Measurements from ENCODE around the gene PRPF6.

GRCh38 chr20:63982937-63983336 is 2.0 kb downstream of the PRPF6 start:
- no peak for TF ChIP-seq CTCF (conservative IDR thresholded peaks at IDR 0.05; ENCODE audit: low read length)
- TF ChIP-seq EZH2phosphoT487 (IDR thresholded peaks at IDR 0.05; ENCODE audit: borderline replicate concordance): no peak

Measured in Loucy (cell line).